MCF 10A (cell line): ENCODE data around the gene KIF22. TPM values are rescaled to one million over a fixed set of nuclear protein-coding genes. Genes with fewer than 3 reads are reported as not detected.
A peak's percentile ranks its signal among the peaks of the same experiment; 100 is the strongest.

Experiments
- BruUV-seq: library from RNA; stranded (reverse); fragments of 400-500 nt; replicated peaks from 2 replicates; lab custom pipeline; 2021; lab: Mats Ljungman, UMichigan
- CTCF ChIA-PET: fragments of 300-600 bp; sonication (Branson Sonifier 250); formaldehyde crosslinking; extraction: SDS; loops from one replicate; lab custom pipeline; 2021; ENCODE audit warnings: antibody characterized with exemption, inconsistent platforms; lab: Yijun Ruan, JAX
- POLR2A ChIA-PET: fragments of 300-600, 350-650 bp; sonication (Branson Sonifier 250); formaldehyde crosslinking; extraction: SDS; loops from one replicate; lab custom pipeline; 2020; ENCODE audit warnings: antibody characterized with exemption, inconsistent platforms; lab: Yijun Ruan, JAX
- DNase-seq: peaks from one replicate; pipeline ENCODE4 v3.0.0-alpha.2; 2018; ENCODE audit not compliant: unreplicated experiment
- H3K27ac Mint-ChIP-seq: one replicate; pipeline ENCODE4 v1.8.0; 2022; ENCODE audit warnings: mild to moderate bottlenecking, low read depth, mixed read lengths; ENCODE audit not compliant: unreplicated experiment
- H3K27me3 Mint-ChIP-seq: one replicate; pipeline ENCODE4 v1.8.0; 2022; ENCODE audit warnings: mixed read lengths; ENCODE audit not compliant: insufficient read depth, unreplicated experiment
- H3K36me3 Mint-ChIP-seq: one replicate; pipeline ENCODE4 v1.8.0; 2022; ENCODE audit warnings: mild to moderate bottlenecking, moderate library complexity, mixed read lengths; ENCODE audit not compliant: insufficient read depth, unreplicated experiment
- H3K4me1 Mint-ChIP-seq: one replicate; pipeline ENCODE4 v1.8.0; 2022; ENCODE audit warnings: mixed read lengths; ENCODE audit not compliant: insufficient read depth, unreplicated experiment
- H3K4me3 Mint-ChIP-seq: one replicate; pipeline ENCODE4 v1.8.0; 2022; ENCODE audit warnings: mild to moderate bottlenecking, moderate library complexity, mixed read lengths; ENCODE audit not compliant: unreplicated experiment
- H3K9me3 Mint-ChIP-seq: one replicate; pipeline ENCODE4 v1.8.0; 2022; ENCODE audit warnings: mixed read lengths; ENCODE audit not compliant: unreplicated experiment
- intact Hi-C: fragments of 100-400 bp; cut with micrococcal nuclease; formaldehyde crosslinking; loops from 2 replicates; pipeline ENCODE4 v1.14.1; 2022
- total RNA-seq: library from RNA; stranded (reverse); gene quantifications from 2 replicates; pipeline ENCODE4 v1.2.3, GENCODE V29; 2022
- TF ChIP-seq, protein P1 (sequence below): fragments of 200-600 bp; IDR thresholded peaks from one replicate; pipeline ENCODE4 v1.8.0; 2022; ENCODE audit warnings: antibody characterized with exemption, mild to moderate bottlenecking; ENCODE audit not compliant: unreplicated experiment

The KIF22 gene
- total RNA-seq, 1 experiment from 2014 or later: 53.8 TPM

DNA sequence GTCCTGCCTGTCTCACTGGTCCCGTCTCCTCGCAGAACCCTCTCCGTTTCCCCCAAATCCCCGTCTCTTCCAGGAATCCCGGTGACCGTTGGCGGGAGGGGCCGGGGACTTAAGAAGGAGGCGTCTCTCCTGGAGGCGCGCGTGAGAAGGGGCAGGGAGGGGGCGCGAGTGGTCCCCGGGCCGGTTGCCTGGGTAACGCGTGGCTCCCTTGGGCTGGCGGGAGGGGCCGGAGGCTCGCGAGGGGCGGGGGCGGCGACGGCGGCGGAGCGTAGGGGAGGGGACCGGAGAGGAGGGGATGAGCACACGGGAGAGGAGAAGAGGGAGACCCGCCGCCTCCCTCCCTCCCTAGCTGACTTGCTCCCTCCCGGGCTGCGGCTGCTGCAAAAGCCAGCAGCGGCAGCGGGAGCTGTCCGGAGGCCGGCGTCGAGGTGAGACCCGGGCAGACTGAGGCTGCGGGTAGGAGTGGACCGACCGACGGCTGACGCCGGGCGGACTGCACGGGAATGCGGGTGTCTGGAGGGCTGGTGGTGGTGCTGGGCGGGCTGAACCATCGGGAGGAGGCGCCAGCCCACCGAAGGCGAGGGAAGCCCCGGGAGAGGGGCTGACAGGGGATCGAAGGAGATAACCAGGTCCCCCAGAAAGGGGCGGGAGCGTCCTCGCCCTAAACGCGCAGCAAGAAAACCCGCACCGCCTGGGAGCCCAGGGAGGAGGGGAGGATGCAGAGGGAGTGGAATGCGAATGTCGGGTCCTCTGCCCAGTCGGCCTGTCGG is 21.5 kb downstream of the KIF22 start, which contains the start of gene PRRT2:
PRRT2 (plus strand) TSS at position 298 of the 770 bp plus-strand sequence. CDS start 862 bp downstream, outside the sequence.
- no peaks in the 10 kb centered on the region for H3K9me3 Mint-ChIP-seq
- peak within 1 kb of the TSS; percentile 40 for H3K27ac Mint-ChIP-seq
- peaks cover 35% of the 10 kb centered on the region for H3K4me1 Mint-ChIP-seq
- peaks cover 37% of the 10 kb centered on the region for H3K36me3 Mint-ChIP-seq
- no peaks in the 10 kb centered on the region for H3K27me3 Mint-ChIP-seq
- intact Hi-C loops: no loop called here
- peak within 1 kb of the TSS; percentile 69 for H3K4me3 Mint-ChIP-seq
- ChIA-PET CTCF (interaction anchor here (0.6 to 0.9 kb wide), 2 partner anchors 132 to 618 kb away, joined by 3 read pairs; partner anchors contain the start of gene DCTPP1), POLR2A (interaction anchor here (1.0 to 2.0 kb wide), 5 partner anchors 9 to 114 kb away, joined by 4 to 16 read pairs (median 6); partner anchors contain the start of genes KCTD13, KIF22 and MVP)
- no TSS peak for BruUV-seq
- TF ChIP-seq, protein P1, sequence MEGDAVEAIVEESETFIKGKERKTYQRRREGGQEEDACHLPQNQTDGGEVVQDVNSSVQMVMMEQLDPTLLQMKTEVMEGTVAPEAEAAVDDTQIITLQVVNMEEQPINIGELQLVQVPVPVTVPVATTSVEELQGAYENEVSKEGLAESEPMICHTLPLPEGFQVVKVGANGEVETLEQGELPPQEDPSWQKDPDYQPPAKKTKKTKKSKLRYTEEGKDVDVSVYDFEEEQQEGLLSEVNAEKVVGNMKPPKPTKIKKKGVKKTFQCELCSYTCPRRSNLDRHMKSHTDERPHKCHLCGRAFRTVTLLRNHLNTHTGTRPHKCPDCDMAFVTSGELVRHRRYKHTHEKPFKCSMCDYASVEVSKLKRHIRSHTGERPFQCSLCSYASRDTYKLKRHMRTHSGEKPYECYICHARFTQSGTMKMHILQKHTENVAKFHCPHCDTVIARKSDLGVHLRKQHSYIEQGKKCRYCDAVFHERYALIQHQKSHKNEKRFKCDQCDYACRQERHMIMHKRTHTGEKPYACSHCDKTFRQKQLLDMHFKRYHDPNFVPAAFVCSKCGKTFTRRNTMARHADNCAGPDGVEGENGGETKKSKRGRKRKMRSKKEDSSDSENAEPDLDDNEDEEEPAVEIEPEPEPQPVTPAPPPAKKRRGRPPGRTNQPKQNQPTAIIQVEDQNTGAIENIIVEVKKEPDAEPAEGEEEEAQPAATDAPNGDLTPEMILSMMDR: no peak
- DNase-seq: no peak

DNA sequence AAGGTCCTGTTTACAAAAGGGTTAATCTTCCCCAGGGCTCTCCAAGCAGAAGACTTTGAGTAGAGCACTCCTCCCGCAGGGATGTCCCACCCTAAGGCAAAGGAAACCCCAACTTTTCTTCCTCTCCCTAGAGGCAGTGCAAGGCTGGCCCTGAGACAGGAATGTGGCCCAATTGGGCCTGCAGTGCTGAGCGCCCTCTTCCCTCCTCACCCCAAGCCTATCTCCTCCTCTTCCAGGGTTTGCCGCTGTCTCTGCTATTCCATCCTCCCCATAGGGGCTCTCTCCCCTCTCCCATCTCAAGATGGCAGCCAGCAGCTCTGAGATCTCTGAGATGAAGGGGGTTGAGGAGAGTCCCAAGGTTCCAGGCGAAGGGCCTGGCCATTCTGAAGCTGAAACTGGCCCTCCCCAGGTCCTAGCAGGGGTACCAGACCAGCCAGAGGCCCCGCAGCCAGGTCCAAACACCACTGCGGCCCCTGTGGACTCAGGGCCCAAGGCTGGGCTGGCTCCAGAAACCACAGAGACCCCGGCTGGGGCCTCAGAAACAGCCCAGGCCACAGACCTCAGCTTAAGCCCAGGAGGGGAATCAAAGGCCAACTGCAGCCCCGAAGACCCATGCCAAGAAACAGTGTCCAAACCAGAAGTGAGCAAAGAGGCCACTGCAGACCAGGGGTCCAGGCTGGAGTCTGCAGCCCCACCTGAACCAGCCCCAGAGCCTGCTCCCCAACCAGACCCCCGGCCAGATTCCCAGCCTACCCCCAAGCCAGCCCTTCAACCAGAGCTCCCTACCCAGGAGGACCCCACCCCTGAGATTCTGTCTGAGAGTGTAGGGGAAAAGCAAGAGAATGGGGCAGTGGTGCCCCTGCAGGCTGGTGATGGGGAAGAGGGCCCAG is 22.4 kb downstream of the KIF22 start:
- Mint-ChIP-seq H3K27ac (no peak overlapping the region), H3K4me3 (peak overlapping the region; percentile 69), H3K27me3 (no peaks in the 10 kb centered on the region), H3K36me3 (peaks cover 31% of the 10 kb centered on the region), H3K9me3 (no peaks in the 10 kb centered on the region), H3K4me1 (peaks cover 36% of the 10 kb centered on the region)
- no peak for DNase-seq
- ChIA-PET POLR2A (interaction anchor here (0.7 kb wide), 1 partner anchor 746 kb away, joined by 3 read pairs; no protein-coding TSS in a partner anchor), CTCF (interaction anchor here (0.6 to 0.7 kb wide), 3 partner anchors 36 to 870 kb away, joined by 3 read pairs; no protein-coding TSS in a partner anchor)
- intact Hi-C loops: no loop called here
- no TSS peak for BruUV-seq
- TF ChIP-seq, protein P1: no peak

DNA sequence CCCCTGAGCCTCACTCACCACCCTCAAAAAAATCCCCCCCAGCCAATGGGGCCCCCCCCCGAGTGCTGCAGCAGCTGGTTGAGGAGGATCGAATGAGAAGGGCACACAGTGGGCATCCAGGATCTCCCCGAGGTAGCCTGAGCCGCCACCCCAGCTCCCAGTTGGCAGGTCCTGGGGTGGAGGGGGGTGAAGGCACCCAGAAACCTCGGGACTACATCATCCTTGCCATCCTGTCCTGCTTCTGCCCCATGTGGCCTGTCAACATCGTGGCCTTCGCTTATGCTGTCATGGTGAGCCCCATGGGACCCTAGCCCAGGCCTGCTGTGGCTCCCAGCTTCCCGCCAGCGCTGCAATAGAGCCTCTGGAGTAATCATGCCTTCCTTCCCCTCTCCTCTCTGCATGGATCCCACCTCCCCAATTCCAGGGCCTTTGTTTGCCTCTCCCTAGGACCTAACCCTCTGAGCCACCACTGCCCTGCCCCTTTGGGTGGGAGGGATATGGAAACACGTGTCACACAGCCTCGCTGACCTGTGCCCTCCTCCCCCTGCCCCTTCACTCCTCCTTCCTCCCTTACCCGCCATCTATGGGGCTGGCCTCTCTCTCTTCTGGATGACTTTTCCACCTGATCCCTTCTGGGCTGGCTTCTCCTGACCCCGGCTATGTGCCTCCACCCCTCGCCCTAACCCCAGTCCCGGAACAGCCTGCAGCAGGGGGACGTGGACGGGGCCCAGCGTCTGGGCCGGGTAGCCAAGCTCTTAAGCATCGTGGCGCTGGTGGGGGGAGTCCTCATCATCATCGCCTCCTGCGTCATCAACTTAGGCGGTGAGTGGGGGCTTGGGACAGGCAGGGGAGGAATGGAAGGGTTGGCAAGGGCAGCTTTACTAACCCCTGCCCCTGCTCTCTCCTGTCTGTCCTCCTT is 23.4 kb downstream of the KIF22 start:
- peak overlapping the region; percentile 34 for H3K4me3 Mint-ChIP-seq
- no peak overlapping the region for H3K27ac Mint-ChIP-seq
- ChIA-PET POLR2A (interaction anchor here (0.6 to 0.7 kb wide), 2 partner anchors 23 to 745 kb away, joined by 3 read pairs; partner anchors contain the start of gene KIF22), CTCF (interaction anchor here (0.7 kb wide), 1 partner anchor 35 kb away, joined by 3 read pairs; no protein-coding TSS in a partner anchor)
- no TSS peak for BruUV-seq
- intact Hi-C loops: no loop called here
- H3K4me1 Mint-ChIP-seq: peaks cover 36% of the 10 kb centered on the region
- H3K27me3 Mint-ChIP-seq: no peaks in the 10 kb centered on the region
- peaks cover 31% of the 10 kb centered on the region for H3K36me3 Mint-ChIP-seq
- H3K9me3 Mint-ChIP-seq: no peaks in the 10 kb centered on the region
- TF ChIP-seq, protein P1: no peak
- no peak for DNase-seq
